ENCODE results near the gene BLTP1. TPM values are rescaled to one million over a fixed set of nuclear protein-coding genes. Genes with fewer than 3 reads are reported as not detected.
A peak's percentile ranks its signal among the peaks of the same experiment; 100 is the strongest.

Gene BLTP1
- total and polyA plus RNA-seq, 5 donors from 2014 or later = 6.2 to 108 (median 6.5) TPM

DNA sequence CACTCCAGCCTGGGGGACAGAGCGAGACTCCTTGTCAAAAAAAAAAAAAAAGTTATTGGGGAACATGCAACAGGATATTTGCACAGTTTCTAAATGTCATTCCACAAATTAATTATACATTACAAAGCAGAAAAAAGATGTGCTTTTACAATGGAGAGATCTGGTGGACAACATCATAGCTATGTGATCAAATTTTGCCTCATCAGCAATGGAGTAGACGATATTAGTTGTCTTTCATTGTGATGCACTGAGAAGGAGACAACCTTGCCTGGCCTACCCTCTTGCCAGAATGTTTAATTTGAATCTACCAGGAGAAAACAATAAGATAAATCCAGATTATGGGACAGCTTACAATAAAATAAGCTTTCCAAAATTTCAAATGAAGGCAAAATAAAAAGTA, 30.5 kb upstream of the BLTP1 start:
- H3K27me3 Mint-ChIP-seq = no peaks in the 10 kb centered on the region
- no peak for ATAC-seq (ENCODE audit: low read depth in 2 of 2)
- H3K4me1 Mint-ChIP-seq = peaks cover 7 to 24% (median 19%) of the 10 kb centered on the region in 4 donors

GRCh38 chr4:122122083-122122482, 30.0 kb upstream of the BLTP1 start:
- Mint-ChIP-seq H3K4me1 (peaks cover 7 to 19% (median 15%) of the 10 kb centered on the region in 4 donors), H3K4me3 (no peak overlapping the region), H3K9me3 (peaks cover 0 to 25% (median 8%) of the 10 kb centered on the region in 7 donors), H3K36me3 (peaks cover 3% of the 10 kb centered on the region), H3K27me3 (no peaks in the 10 kb centered on the region), H3K27ac (no peak overlapping the region)
- H3K4me1 ChIP-seq (ENCODE audit: control insufficient read depth, insufficient read depth, low read length, poor library complexity, severe bottlenecking) = peaks cover 15% of the 10 kb centered on the region
- H3K36me3 ChIP-seq (ENCODE audit: control insufficient read depth, insufficient read depth, low read length) = no peaks in the 10 kb centered on the region
- no peak overlapping the region for H3K4me3 ChIP-seq (ENCODE audit: low read depth, low read length)
- DNase-seq (no peak), ATAC-seq (ENCODE audit: low read depth in 2 of 2) (no peak)
- H3K27ac ChIP-seq (ENCODE audit: insufficient read depth, low read length, poor library complexity, severe bottlenecking) = no peak overlapping the region
- H3K9me3 ChIP-seq (ENCODE audit: control insufficient read depth in 2 of 2, low read length in 2 of 2) = peaks cover 5 to 6% of the 10 kb centered on the region in 2 experiments
- no peaks in the 10 kb centered on the region for H3K27me3 ChIP-seq (ENCODE audit: control insufficient read depth, insufficient read depth, low read length)

More for the DNA sequence above, 30.5 kb upstream of the BLTP1 start:
- Mint-ChIP-seq H3K9me3 (peaks cover 0 to 25% (median 8%) of the 10 kb centered on the region in 7 donors), H3K4me3 (no peak overlapping the region), H3K27ac (no peak overlapping the region), H3K36me3 (peaks cover 3% of the 10 kb centered on the region)
- Histone ChIP-seq H3K36me3 (ENCODE audit: control insufficient read depth, insufficient read depth, low read length) (no peaks in the 10 kb centered on the region), H3K27ac (ENCODE audit: insufficient read depth, low read length, poor library complexity, severe bottlenecking) (no peak overlapping the region), H3K4me1 (ENCODE audit: control insufficient read depth, insufficient read depth, low read length, poor library complexity, severe bottlenecking) (peaks cover 17% of the 10 kb centered on the region), H3K27me3 (ENCODE audit: control insufficient read depth, insufficient read depth, low read length) (no peaks in the 10 kb centered on the region), H3K9me3 (ENCODE audit: control insufficient read depth in 2 of 2, low read length in 2 of 2) (peaks cover 5 to 6% of the 10 kb centered on the region in 2 experiments), H3K4me3 (ENCODE audit: low read depth, low read length) (no peak overlapping the region)
- no peak for DNase-seq

DNA sequence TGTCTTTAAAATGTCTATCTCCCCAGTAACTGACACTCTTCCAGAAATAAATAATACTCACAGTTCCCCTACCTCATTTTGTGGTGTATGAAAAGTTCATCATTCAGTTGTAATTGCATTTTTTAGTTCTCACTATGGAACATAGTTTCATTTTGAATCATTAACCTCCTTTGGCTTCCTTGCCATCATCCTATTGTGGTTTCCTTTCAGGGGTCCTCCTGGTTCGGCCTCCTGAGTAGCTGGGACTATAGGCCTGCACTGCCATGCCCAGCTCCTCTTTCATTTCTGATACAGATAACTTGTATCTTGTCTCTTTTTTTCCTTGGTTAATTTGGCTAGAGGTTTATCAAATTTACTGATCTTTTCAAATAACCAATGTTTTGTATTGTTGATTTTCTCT, 23.1 kb upstream of the BLTP1 start:
- Histone ChIP-seq H3K4me1 (ENCODE audit: control insufficient read depth, insufficient read depth, low read length, poor library complexity, severe bottlenecking) (peaks cover 6% of the 10 kb centered on the region), H3K27me3 (ENCODE audit: control insufficient read depth, insufficient read depth, low read length) (no peaks in the 10 kb centered on the region), H3K9me3 (ENCODE audit: control insufficient read depth in 2 of 2, low read length in 2 of 2) (no peaks in the 10 kb centered on the region), H3K4me3 (ENCODE audit: low read depth, low read length) (no peak overlapping the region), H3K36me3 (ENCODE audit: control insufficient read depth, insufficient read depth, low read length) (no peaks in the 10 kb centered on the region), H3K27ac (ENCODE audit: insufficient read depth, low read length, poor library complexity, severe bottlenecking) (no peak overlapping the region)
- Mint-ChIP-seq H3K27ac (peak overlapping the region in 1 of 3 donors; percentile 74), H3K4me3 (no peak overlapping the region), H3K36me3 (no peaks in the 10 kb centered on the region), H3K27me3 (no peaks in the 10 kb centered on the region), H3K9me3 (peaks cover 0 to 7% (median 2%) of the 10 kb centered on the region in 7 donors), H3K4me1 (peaks cover 15 to 24% (median 18%) of the 10 kb centered on the region in 4 donors)
- ATAC-seq (ENCODE audit: low read depth in 2 of 2) (no peak), DNase-seq (no peak)

GRCh38 chr4:122131562-122132157, 20.5 kb upstream of the BLTP1 start:
- H3K4me3 ChIP-seq (ENCODE audit: low read depth, low read length) = peak overlapping the region; percentile 52
- Mint-ChIP-seq H3K4me1 (peaks cover 15 to 24% (median 18%) of the 10 kb centered on the region in 4 donors), H3K27me3 (no peaks in the 10 kb centered on the region), H3K27ac (peak overlapping the region; percentile 84), H3K4me3 (peak overlapping the region in 2 of 4 donors; percentile 26 to 62), H3K36me3 (no peaks in the 10 kb centered on the region), H3K9me3 (peaks cover 0 to 4% (median 2%) of the 10 kb centered on the region in 7 donors)
- no peaks in the 10 kb centered on the region for H3K36me3 ChIP-seq (ENCODE audit: control insufficient read depth, insufficient read depth, low read length)
- peak in 2 of 3 donors; percentile 43 to 76 for DNase-seq
- ATAC-seq (ENCODE audit: low read depth in 2 of 2) = peak; percentile 82 to 87
- H3K4me1 ChIP-seq (ENCODE audit: control insufficient read depth, insufficient read depth, low read length, poor library complexity, severe bottlenecking) = peaks cover 6% of the 10 kb centered on the region
- H3K27ac ChIP-seq (ENCODE audit: insufficient read depth, low read length, poor library complexity, severe bottlenecking) = peak overlapping the region; percentile 42
- H3K9me3 ChIP-seq (ENCODE audit: control insufficient read depth in 2 of 2, low read length in 2 of 2) = no peaks in the 10 kb centered on the region
- peaks cover 3% of the 10 kb centered on the region for H3K27me3 ChIP-seq (ENCODE audit: control insufficient read depth, insufficient read depth, low read length)

GRCh38 chr4:122132891-122133290, 19.2 kb upstream of the BLTP1 start:
- Mint-ChIP-seq H3K27ac (no peak overlapping the region), H3K4me1 (peaks cover 15 to 24% (median 18%) of the 10 kb centered on the region in 4 donors)
- ATAC-seq (ENCODE audit: low read depth in 2 of 2) = no peak

DNA sequence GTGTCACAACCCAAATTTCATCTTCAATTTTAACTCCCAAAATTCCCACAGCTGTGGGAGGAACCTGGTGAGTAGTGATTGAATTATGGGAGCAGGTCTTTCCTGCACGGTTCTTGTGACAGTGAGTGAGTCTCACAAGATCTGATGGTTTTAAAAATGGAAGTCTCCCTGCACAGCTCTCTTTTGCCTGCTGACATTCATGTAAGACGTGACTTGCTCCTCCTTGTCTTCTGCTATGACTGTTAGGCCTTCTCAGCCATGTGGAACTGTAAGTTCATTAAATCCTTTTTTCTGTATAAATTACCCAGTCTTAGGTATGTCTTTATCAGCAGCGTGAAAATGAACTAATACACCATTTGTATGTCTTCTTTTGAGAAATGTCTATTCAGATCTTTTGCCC, 13.0 kb upstream of the BLTP1 start:
- H3K4me3 ChIP-seq (ENCODE audit: low read depth, low read length) = no peak overlapping the region
- no peaks in the 10 kb centered on the region for H3K36me3 ChIP-seq (ENCODE audit: control insufficient read depth, insufficient read depth, low read length)
- no peak overlapping the region for H3K27ac ChIP-seq (ENCODE audit: insufficient read depth, low read length, poor library complexity, severe bottlenecking)
- peaks cover 4% of the 10 kb centered on the region for H3K36me3 Mint-ChIP-seq
- peaks cover 3% of the 10 kb centered on the region for H3K27me3 ChIP-seq (ENCODE audit: control insufficient read depth, insufficient read depth, low read length)
- no peak overlapping the region for H3K4me3 Mint-ChIP-seq
- no peaks in the 10 kb centered on the region for H3K9me3 ChIP-seq (ENCODE audit: control insufficient read depth in 2 of 2, low read length in 2 of 2)
- ATAC-seq (ENCODE audit: low read depth in 2 of 2) = no peak
- peaks cover 39% of the 10 kb centered on the region for H3K27me3 Mint-ChIP-seq
- H3K9me3 Mint-ChIP-seq = peaks cover 0 to 2% (median 0%) of the 10 kb centered on the region in 7 donors
- no peaks in the 10 kb centered on the region for H3K4me1 ChIP-seq (ENCODE audit: control insufficient read depth, insufficient read depth, low read length, poor library complexity, severe bottlenecking)
- no peak overlapping the region for H3K27ac Mint-ChIP-seq
- no peaks in the 10 kb centered on the region for H3K4me1 Mint-ChIP-seq
- no peak for DNase-seq

More at GRCh38 chr4:122132891-122133290, 19.2 kb upstream of the BLTP1 start:
- H3K27ac ChIP-seq (ENCODE audit: insufficient read depth, low read length, poor library complexity, severe bottlenecking) = no peak overlapping the region
- peaks cover 3% of the 10 kb centered on the region for H3K27me3 ChIP-seq (ENCODE audit: control insufficient read depth, insufficient read depth, low read length)
- H3K9me3 ChIP-seq (ENCODE audit: control insufficient read depth in 2 of 2, low read length in 2 of 2) = no peaks in the 10 kb centered on the region
- no peaks in the 10 kb centered on the region for H3K36me3 ChIP-seq (ENCODE audit: control insufficient read depth, insufficient read depth, low read length)
- no peak for DNase-seq
- Mint-ChIP-seq H3K9me3 (peaks cover 0 to 4% (median 2%) of the 10 kb centered on the region in 7 donors), H3K36me3 (no peaks in the 10 kb centered on the region), H3K4me3 (no peak overlapping the region), H3K27me3 (peaks cover 1% of the 10 kb centered on the region)
- H3K4me1 ChIP-seq (ENCODE audit: control insufficient read depth, insufficient read depth, low read length, poor library complexity, severe bottlenecking) = peaks cover 6% of the 10 kb centered on the region
- no peak overlapping the region for H3K4me3 ChIP-seq (ENCODE audit: low read depth, low read length)

DNA sequence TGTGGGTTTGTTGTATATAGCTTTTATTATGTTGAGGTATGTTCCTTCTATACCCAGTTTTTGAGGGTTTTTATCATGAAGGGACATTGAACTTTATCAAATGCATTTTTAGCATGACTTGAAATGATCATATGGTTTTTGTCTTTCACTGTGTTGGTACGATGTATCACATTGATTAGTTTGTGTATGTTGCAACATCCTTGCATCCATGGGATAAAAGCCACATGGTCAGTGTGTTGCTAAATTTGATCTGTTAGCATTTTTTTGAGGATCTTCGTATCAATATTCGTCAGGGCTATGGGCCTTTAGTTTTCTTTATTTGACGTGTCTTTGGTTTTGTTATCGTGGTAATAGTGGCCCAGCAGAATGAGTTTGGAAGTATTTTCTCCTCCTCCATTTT, 11.3 kb upstream of the BLTP1 start:
- no peak overlapping the region for H3K4me3 Mint-ChIP-seq
- no peak overlapping the region for H3K27ac Mint-ChIP-seq
- no peaks in the 10 kb centered on the region for H3K4me1 ChIP-seq (ENCODE audit: control insufficient read depth, insufficient read depth, low read length, poor library complexity, severe bottlenecking)
- H3K9me3 Mint-ChIP-seq = peaks cover 0 to 4% (median 0%) of the 10 kb centered on the region in 7 donors
- H3K27me3 Mint-ChIP-seq = peaks cover 44% of the 10 kb centered on the region
- H3K36me3 ChIP-seq (ENCODE audit: control insufficient read depth, insufficient read depth, low read length) = no peaks in the 10 kb centered on the region
- no peaks in the 10 kb centered on the region for H3K9me3 ChIP-seq (ENCODE audit: control insufficient read depth in 2 of 2, low read length in 2 of 2)
- no peak for ATAC-seq (ENCODE audit: low read depth in 2 of 2)
- H3K27ac ChIP-seq (ENCODE audit: insufficient read depth, low read length, poor library complexity, severe bottlenecking) = no peak overlapping the region
- DNase-seq = no peak
- H3K4me1 Mint-ChIP-seq = no peaks in the 10 kb centered on the region
- H3K4me3 ChIP-seq (ENCODE audit: low read depth, low read length) = no peak overlapping the region
- H3K36me3 Mint-ChIP-seq = peaks cover 4% of the 10 kb centered on the region
- peaks cover 3% of the 10 kb centered on the region for H3K27me3 ChIP-seq (ENCODE audit: control insufficient read depth, insufficient read depth, low read length)

DNA sequence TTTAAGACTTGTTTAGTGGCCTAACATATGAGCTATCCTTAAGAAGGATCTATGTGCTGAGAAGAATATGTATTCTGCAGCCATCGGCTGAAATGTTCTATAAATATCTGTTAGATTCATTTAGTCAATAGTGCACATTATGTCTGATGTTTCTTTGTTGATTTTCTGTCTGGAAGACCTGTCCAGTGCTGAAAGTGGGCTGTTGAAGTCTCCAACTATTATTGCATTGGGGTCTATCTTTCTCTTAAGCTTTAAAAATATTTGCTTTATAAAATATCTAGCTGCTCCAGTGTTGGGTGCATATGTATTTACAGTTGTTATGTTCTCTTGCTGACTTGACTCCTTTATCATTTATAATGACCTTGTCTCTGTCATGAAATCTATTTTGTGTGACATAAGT, 9.4 kb upstream of the BLTP1 start:
- Mint-ChIP-seq H3K9me3 (peaks cover 0 to 4% (median 0%) of the 10 kb centered on the region in 7 donors), H3K36me3 (peaks cover 4% of the 10 kb centered on the region), H3K27ac (no peak overlapping the region), H3K27me3 (peaks cover 44% of the 10 kb centered on the region), H3K4me3 (no peak overlapping the region), H3K4me1 (peaks cover 0 to 2% (median 0%) of the 10 kb centered on the region in 4 donors)
- H3K36me3 ChIP-seq (ENCODE audit: control insufficient read depth, insufficient read depth, low read length) = no peaks in the 10 kb centered on the region
- ATAC-seq (ENCODE audit: low read depth in 2 of 2) (no peak), DNase-seq (no peak)
- H3K9me3 ChIP-seq (ENCODE audit: control insufficient read depth in 2 of 2, low read length in 2 of 2) = no peaks in the 10 kb centered on the region
- no peak overlapping the region for H3K4me3 ChIP-seq (ENCODE audit: low read depth, low read length)
- peaks cover 3% of the 10 kb centered on the region for H3K27me3 ChIP-seq (ENCODE audit: control insufficient read depth, insufficient read depth, low read length)
- no peak overlapping the region for H3K27ac ChIP-seq (ENCODE audit: insufficient read depth, low read length, poor library complexity, severe bottlenecking)
- no peaks in the 10 kb centered on the region for H3K4me1 ChIP-seq (ENCODE audit: control insufficient read depth, insufficient read depth, low read length, poor library complexity, severe bottlenecking)
